ENCODE measurements around the gene ZNF468.
"Not testable (repeated sequence)": the region's sequence is repeated elsewhere in the genome, so short reads cannot be mapped to it uniquely, and the experiment has no call there.

DNA sequence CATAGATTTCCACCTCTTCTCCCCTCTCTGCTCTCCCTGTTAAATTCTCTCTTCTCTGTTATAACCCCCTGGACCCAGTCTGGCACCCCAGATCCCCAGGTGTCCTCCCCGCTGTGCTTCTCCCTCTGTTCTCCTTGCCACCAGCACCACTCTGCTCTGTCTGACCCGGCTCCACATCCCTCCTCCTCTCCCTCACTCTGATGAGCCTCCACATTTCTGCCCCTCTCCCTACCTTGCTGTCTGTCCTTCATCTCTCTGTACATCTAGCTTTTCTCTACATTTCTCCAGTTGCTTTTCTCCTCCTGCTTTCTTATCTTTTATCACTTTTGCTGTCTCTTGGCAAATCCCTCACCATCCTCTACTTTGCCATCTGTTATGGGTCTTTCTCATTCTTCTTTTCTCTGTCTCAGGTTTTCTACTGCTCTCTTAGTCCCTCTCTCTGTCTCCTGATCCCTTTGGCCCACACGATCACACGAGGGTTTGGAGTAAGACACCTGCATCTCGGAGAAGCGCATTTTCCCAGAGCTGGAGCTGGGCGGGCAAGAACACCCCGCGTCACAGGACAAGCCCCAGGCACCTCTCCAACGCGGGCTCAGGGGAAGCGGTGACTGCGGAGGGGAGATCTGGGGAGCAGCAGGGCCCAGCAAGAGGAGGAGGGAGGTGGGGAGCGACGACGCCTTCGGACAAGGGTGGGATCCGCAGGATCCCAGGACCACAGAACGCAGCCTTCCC, 36.8 kb downstream of the ZNF468 start:
- TF ChIP-seq, protein P1, sequence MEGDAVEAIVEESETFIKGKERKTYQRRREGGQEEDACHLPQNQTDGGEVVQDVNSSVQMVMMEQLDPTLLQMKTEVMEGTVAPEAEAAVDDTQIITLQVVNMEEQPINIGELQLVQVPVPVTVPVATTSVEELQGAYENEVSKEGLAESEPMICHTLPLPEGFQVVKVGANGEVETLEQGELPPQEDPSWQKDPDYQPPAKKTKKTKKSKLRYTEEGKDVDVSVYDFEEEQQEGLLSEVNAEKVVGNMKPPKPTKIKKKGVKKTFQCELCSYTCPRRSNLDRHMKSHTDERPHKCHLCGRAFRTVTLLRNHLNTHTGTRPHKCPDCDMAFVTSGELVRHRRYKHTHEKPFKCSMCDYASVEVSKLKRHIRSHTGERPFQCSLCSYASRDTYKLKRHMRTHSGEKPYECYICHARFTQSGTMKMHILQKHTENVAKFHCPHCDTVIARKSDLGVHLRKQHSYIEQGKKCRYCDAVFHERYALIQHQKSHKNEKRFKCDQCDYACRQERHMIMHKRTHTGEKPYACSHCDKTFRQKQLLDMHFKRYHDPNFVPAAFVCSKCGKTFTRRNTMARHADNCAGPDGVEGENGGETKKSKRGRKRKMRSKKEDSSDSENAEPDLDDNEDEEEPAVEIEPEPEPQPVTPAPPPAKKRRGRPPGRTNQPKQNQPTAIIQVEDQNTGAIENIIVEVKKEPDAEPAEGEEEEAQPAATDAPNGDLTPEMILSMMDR (IDR thresholded peaks at IDR 0.05), result not testable (repeated sequence)
- TF ChIP-seq POLR2A (IDR thresholded peaks at IDR 0.05), result not testable (repeated sequence)

Data from testis (tissue), 2 donors.